Measurements from ENCODE around the gene ACTA2.

The ACTA2 gene

GRCh38 chr10:88918191-88918905 lies 34.2 kb downstream of the ACTA2 start:
- FAIRE-seq = no peak

DNA sequence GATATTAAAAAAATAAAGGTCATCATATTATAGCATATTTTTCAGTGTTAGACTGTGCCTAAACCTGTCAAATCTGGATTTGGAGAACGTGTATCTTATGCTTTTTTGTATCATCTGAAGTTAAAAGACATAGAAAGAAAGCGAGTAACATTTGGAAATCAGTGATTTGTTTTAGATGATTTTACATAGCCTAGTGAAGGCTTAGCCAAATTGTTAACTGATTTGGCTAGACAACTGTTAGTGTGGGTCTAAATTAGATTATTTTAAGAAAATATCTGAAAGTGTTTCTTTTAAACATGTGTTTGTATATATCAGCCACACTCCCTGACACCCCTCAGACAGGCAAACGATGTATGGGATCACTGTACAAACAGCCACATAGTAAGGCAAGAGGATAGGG lies 35.6 kb downstream of the ACTA2 start:
- no peak for FAIRE-seq

DNA sequence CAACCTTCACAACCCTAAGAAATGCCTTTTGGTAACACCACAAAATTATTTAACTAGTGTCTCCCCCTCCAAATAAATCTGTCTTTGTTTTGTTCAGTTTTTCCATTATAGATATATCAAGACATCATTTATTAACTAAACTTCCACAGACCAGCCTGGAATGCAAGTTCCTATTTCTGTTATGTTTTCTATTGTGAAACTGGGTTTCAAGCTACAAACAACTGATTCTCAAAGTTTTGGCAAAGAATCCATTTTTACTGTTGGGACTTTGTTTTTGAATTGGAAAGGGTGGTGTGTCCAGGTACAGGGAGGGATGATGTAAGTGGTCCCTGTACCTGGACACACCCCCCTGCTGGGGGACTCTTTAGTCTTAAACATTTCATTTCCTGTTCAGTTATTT lies 36.3 kb downstream of the ACTA2 start:
- no peak for FAIRE-seq

DNA sequence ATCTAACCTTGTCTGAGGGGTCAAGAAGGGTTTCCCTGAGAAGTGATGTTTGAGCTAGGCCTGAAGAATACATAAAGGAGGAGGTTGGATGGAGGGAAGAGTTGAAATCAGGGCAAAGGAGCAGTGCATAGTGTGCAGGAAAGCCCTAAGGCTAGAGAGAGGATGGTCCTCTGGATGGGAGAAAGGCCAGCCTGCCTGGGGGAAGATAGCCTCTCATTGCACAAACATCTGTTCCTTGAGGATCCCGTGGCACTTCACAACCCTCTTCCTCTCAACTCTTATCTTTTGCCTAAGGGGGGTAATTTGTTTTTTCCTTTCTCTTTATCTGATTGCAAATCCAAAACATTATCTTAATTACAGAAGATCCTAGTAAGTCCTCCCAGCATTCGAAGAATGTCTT lies 36.8 kb downstream of the ACTA2 start:
- no peak for FAIRE-seq

DNA sequence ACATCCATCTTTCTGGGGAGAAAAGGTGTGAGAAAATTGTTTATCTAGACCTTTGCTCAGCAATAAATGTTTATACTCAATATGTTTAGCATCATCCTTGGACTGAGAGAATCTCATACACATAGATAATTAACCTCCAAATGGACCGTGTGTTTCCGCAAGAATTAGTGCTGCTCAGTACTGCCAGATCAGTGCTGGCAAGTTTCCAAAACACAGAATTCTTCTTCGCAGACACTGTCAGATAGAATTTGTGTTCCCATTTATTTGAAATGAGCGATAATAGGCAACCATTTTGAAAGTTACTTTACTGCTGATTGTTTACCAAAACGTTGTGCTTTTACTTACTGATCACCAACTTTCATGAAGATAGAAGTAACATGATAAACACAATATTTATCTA lies 38.8 kb downstream of the ACTA2 start:
- FAIRE-seq = no peak

- no peak for FAIRE-seq
Measured at GRCh38 chr10:88913127-88913526, 39.4 kb downstream of the ACTA2 start.

GRCh38 chr10:88911851-88912250 lies 40.7 kb downstream of the ACTA2 start:
- FAIRE-seq = no peak

DNA sequence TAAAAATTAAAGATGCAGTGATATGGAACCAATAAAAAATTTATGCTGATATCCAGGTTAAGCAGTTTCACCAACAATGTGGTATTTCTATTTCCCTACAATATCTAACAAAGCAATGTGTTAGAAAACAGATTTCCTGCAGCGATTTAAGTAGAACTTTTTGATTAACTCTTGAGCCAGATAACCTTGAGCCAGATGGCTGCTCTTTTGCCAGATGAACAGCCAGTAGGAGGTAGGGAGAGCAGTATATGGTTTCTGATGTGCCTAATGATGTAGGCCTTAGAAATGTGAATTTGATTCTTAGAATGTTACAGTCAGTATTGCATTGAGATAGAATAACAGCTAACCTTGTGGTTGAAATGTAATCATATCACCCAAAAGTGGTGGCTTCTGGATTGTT lies 41.5 kb downstream of the ACTA2 start:
- FAIRE-seq = no peak

- FAIRE-seq = no peak
Measured at GRCh38 chr10:88908194-88908593, 44.4 kb downstream of the ACTA2 start.

- no peak for FAIRE-seq
Measured at GRCh38 chr10:88906921-88907320, 45.7 kb downstream of the ACTA2 start.

DNA sequence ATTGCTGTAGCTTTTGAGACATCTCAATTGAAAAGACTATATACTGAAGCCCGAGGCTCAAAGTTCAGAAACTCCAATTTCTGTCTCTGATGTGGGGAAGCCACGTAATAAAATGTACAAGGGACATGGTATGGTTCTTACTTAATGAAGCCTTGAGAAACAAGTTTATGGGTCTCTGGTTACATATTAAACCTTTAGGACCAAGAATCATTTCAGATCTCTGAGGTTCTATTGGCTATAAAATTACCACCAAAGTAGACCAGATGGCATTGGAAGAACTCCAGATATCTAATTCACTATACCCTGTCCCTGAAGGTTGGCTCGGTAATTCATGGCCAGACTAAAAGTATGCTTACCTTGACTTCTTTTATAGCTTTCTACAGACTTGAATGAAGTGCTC lies 48.9 kb downstream of the ACTA2 start:
- peak; percentile 95 for FAIRE-seq

GRCh38 chr10:88901984-88902789 lies 50.4 kb downstream of the ACTA2 start:
- no peak for FAIRE-seq

GRCh38 chr10:88901206-88901983 lies 51.2 kb downstream of the ACTA2 start:
- FAIRE-seq = peak; percentile 18

DNA sequence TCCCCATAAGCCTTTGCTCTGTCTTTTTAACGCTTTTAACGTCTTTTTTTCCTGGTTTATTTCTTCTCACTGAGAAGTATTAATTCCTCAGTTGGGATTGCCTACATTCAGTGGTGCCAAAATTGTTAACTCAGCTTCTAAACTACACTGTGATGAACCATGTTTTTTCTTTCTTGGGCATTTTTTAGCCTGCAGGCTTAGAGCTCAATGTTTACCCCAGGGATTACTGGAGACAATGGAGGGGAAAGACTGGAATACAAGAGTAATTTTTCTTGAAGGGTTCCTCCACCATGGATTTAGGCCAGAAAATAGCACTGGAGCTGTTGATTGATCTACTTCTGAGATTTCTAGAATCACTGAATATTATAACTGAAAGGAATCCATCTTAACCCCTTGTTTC lies 52.7 kb downstream of the ACTA2 start:
- no peak for FAIRE-seq

- FAIRE-seq = no peak
Measured at GRCh38 chr10:88898727-88899126, 53.8 kb downstream of the ACTA2 start.

GRCh38 chr10:88896994-88897853 lies 55.3 kb downstream of the ACTA2 start:
- no peak for FAIRE-seq

- FAIRE-seq = peak; percentile 72
Measured at GRCh38 chr10:88896372-88896993, 56.1 kb downstream of the ACTA2 start.

- FAIRE-seq = no peak
Measured at GRCh38 chr10:88895250-88895649, 57.3 kb downstream of the ACTA2 start.

GRCh38 chr10:88893611-88894010 lies 59.0 kb downstream of the ACTA2 start:
- no peak for FAIRE-seq

- FAIRE-seq = no peak
Measured at GRCh38 chr10:88892222-88892967, 60.2 kb downstream of the ACTA2 start.

DNA sequence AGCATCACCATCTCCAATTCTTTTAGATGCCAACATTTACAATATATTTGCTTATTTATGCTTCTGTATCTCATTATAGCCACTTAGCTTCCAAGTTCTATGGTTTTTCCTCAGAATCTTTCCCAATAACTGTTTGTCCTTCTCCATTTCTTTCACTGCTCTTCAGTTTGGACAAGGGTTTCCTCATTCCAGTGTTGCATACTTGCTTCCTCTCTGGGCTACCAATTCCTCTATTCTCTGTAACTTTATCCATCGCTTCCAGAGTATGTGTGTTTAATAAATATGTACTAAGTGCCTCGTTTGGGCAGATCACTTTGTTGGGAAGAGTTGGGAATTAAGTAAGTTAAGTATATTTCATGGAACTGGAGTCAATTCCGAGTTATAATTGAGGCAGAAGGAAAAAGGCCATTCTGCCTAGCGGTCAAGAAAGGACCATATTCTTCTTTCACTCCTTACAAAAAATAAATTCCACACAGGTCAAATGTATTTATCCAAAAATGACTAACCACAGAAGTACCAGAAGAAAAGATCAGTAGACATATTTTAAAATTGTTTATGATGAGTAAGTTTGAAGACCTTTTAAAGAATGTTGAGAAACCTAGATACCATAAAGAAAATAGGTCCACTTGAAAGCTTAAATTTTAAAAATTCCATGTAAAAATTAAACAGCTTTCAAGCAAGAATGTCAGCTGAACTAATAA lies 61.7 kb downstream of the ACTA2 start:
- peak; percentile 10 for FAIRE-seq

Data from colon (tissue), 2 donors.